Osteoblast (primary cell): ENCODE results near the gene AMPD1. TPM values are rescaled to one million over a fixed set of nuclear protein-coding genes. Genes with fewer than 3 reads are reported as not detected.

ENCODE experiments used
- DNase-seq: peaks from one replicate; pipeline ENCODE4 v3.0.0; 2011; ENCODE audit warnings: low spot score, mixed read lengths; ENCODE audit not compliant: insufficient read length; ENCODE audit errors: missing footprints
- H2AFZ ChIP-seq: 2 replicates; pipeline ENCODE4 v1.6.0; 2011; ENCODE audit warnings: mild to moderate bottlenecking, low read length
- H3K27ac ChIP-seq: 2 replicates; pipeline ENCODE4 v1.5.1; 2011; ENCODE audit warnings: mild to moderate bottlenecking, low read depth, low read length, moderate library complexity
- H3K27me3 ChIP-seq: 2 replicates; pipeline ENCODE4 v1.6.0; 2012; ENCODE audit warnings: mild to moderate bottlenecking, control low read depth, inconsistent platforms, low read length, moderate library complexity; ENCODE audit not compliant: insufficient read depth
- H3K36me3 ChIP-seq: 2 replicates; pipeline ENCODE4 v1.5.1; 2011; ENCODE audit warnings: mild to moderate bottlenecking, low read length, control low read depth, moderate library complexity; ENCODE audit not compliant: insufficient read depth
- H3K4me1 ChIP-seq: 2 replicates; pipeline ENCODE4 v1.5.1; 2011; ENCODE audit warnings: mild to moderate bottlenecking, low read length, control low read depth, moderate library complexity; ENCODE audit not compliant: insufficient read depth
- H3K4me2 ChIP-seq: 2 replicates; pipeline ENCODE4 v1.6.0; 2011; ENCODE audit warnings: mild to moderate bottlenecking, low read length; ENCODE audit not compliant: insufficient read depth
- H3K4me3 ChIP-seq: fragments of 200-600 bp; sonication (generic); 3 replicates; pipeline ENCODE4 v1.5.1; 2012; ENCODE audit warnings: mild to moderate bottlenecking, low read length, inconsistent platforms; ENCODE audit not compliant: insufficient read depth
- H3K79me2 ChIP-seq: 2 replicates; pipeline ENCODE4 v1.6.0; 2012; ENCODE audit warnings: mild to moderate bottlenecking, low read length, control low read depth, inconsistent platforms; ENCODE audit not compliant: insufficient read depth
- H3K9me3 ChIP-seq: 2 replicates; pipeline ENCODE4 v1.5.1; 2011; ENCODE audit warnings: low read depth, low read length, control low read depth
- H4K20me1 ChIP-seq: 2 replicates; pipeline ENCODE4 v1.6.0; 2012; ENCODE audit warnings: mild to moderate bottlenecking, low read length, control low read depth; ENCODE audit not compliant: insufficient read depth
- total RNA-seq: library from RNA; depleted of rRNA; stranded (reverse); fragments of >200 nt; gene quantifications from 2 replicates; pipeline ENCODE4 v1.2.3, GENCODE V29; 2012
- TF ChIP-seq, protein P1 (sequence below): IDR thresholded peaks from 2 replicates; pipeline ENCODE4 v1.5.1; 2011; ENCODE audit warnings: mild to moderate bottlenecking, low read depth, low read length, moderate library complexity; ENCODE audit errors: extremely low read depth

AMPD1 gene
- total RNA-seq, 1 donor, result not detected

DNA sequence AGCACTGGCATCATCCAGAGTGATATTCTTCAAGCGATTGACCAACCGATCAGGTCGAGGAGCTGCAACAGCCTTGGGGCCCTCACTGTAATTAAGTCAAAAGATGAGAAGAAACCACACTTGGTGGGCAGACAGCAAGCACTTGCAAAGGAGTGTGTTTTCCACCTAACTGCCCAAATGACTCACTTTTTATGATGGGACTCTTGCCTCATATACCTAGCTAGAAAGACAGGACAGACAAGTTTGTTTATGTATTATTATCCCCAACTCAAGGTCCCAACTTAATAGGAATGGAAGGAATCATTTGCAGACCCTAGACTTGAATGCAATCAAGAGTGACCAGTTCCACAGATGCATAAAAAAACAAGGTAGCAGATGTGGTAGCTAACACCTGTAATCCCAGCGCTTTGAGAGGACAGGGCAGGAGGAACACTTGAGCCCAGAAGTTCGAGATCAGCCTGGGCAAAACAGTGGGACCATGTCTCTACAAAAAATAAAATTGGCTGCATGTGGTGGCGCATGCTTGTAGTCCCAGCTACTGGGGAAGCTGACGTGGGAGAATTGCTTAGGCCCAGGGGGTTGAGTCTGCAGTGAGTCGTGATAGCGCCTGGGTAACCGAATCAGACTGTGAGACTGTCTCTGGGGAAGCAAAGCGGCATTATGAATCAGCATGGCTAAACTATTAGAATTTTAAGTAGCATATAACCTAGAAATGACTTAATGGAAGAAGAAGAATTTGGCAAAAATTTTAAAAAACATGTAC lies 23.5 kb upstream of the AMPD1 start:
- Histone ChIP-seq H3K4me3 (no peak overlapping the region), H3K4me1 (peaks cover 32% of the 10 kb centered on the region), H3K4me2 (peak overlapping the region; percentile 7), H4K20me1 (peaks cover 4% of the 10 kb centered on the region), H2AFZ (no peak overlapping the region), H3K27ac (peak overlapping the region; percentile 91), H3K27me3 (no peaks in the 10 kb centered on the region), H3K79me2 (peaks cover 29% of the 10 kb centered on the region), H3K9me3 (no peaks in the 10 kb centered on the region), H3K36me3 (peaks cover 75% of the 10 kb centered on the region)
- DNase-seq, result peak; percentile 62
- TF ChIP-seq, protein P1, sequence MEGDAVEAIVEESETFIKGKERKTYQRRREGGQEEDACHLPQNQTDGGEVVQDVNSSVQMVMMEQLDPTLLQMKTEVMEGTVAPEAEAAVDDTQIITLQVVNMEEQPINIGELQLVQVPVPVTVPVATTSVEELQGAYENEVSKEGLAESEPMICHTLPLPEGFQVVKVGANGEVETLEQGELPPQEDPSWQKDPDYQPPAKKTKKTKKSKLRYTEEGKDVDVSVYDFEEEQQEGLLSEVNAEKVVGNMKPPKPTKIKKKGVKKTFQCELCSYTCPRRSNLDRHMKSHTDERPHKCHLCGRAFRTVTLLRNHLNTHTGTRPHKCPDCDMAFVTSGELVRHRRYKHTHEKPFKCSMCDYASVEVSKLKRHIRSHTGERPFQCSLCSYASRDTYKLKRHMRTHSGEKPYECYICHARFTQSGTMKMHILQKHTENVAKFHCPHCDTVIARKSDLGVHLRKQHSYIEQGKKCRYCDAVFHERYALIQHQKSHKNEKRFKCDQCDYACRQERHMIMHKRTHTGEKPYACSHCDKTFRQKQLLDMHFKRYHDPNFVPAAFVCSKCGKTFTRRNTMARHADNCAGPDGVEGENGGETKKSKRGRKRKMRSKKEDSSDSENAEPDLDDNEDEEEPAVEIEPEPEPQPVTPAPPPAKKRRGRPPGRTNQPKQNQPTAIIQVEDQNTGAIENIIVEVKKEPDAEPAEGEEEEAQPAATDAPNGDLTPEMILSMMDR, result no peak

DNA sequence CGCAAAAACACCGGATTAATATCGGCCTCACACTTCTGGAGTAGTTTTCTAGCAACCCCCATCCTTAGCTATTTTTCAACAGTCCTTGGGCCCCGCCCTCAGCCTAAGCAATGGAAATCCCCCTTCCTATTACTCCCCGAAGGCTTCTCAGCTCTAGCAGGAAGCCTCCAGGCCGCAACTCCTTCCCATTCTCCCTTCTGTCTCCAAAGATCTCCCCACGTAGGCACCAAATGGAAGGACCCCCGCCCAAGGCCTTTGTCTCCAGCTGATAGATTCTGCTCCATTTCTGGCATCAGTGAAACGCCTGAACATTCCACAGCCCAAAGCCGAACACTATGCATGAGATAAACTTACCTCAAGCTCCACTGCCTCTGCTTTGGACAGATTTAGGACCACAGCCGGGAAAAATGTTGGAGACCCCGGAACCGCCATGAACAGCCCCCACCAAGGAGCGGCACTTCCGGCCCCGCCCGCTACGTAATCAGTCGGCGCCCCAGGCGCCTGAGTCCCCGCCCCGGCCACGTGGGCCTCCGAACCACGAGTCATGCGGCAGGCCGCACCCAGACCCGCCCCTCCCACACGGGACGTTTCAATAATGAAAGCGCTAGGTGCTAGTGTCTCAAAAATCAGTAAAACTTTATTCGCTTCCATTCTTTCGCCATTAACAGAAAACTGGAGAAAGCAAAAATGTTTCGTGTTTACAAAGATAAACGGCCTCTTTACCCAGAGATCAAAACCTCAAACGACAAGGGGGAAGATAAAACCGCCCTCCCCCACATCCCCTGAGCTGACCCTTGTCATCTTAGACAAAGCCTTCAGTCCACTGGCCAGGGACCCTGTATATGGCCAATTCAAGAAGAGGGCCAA lies 21.2 kb upstream of the AMPD1 start, which contains the start of gene NRAS:
TSS of gene NRAS (minus strand) at position 468 of the 867 bp plus-strand sequence. CDS start 611 bp downstream, outside the sequence.
- Histone ChIP-seq H3K4me2 (peak within 1 kb of the TSS; percentile 98), H4K20me1 (peaks cover 4% of the 10 kb centered on the region), H3K36me3 (peaks cover 74% of the 10 kb centered on the region), H3K27me3 (no peaks in the 10 kb centered on the region), H3K9me3 (no peaks in the 10 kb centered on the region), H3K4me1 (peaks cover 32% of the 10 kb centered on the region), H3K27ac (peak within 1 kb of the TSS; percentile 98), H2AFZ (peak within 1 kb of the TSS; percentile 69), H3K79me2 (peaks cover 49% of the 10 kb centered on the region), H3K4me3 (peak within 1 kb of the TSS; percentile 91)
- TF ChIP-seq, protein P1, result no peak
- DNase-seq, result peak; percentile 94

DNA sequence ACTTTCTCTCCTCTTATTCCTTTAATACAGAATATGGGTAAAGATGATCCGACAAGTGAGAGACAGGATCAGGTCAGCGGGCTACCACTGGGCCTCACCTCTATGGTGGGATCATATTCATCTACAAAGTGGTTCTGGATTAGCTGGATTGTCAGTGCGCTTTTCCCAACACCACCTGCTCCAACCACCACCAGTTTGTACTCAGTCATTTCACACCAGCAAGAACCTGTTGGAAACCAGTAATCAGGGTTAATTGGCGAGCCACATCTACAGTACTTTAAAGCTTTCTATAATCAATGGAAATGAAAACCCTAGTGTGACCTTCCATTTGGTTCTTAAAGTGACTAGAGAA lies 20.6 kb upstream of the AMPD1 start:
- Histone ChIP-seq H3K36me3 (peaks cover 72% of the 10 kb centered on the region), H4K20me1 (peaks cover 4% of the 10 kb centered on the region), H2AFZ (peak overlapping the region; percentile 69), H3K27ac (peak overlapping the region; percentile 98), H3K4me3 (peak overlapping the region; percentile 91), H3K9me3 (no peaks in the 10 kb centered on the region), H3K79me2 (peaks cover 50% of the 10 kb centered on the region), H3K27me3 (no peaks in the 10 kb centered on the region), H3K4me1 (peaks cover 32% of the 10 kb centered on the region), H3K4me2 (peak overlapping the region; percentile 98)
- no peak for DNase-seq
- TF ChIP-seq, protein P1, result no peak

DNA sequence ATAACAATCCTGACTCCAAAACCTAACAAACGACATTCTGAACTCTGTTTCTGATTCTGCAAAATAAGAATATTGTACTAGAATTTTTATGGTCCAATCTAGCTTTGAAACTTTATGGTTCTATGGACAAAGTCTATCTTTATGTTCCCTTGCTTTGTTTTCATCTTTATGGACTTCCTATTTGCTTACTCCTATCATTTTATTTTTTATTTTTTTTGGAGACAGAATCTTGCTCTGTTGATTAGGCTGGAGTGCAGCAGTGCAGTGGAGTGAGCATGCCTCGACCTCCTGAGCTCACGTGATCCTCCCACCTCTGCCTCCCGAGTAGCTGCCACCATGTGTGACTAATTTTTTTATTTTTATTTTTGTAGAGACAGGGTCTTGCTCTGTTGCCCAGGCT lies 17.6 kb upstream of the AMPD1 start:
- no peak for DNase-seq
- H4K20me1 ChIP-seq, result no peaks in the 10 kb centered on the region
- no peak overlapping the region for H3K4me3 ChIP-seq
- H3K4me2 ChIP-seq, result no peak overlapping the region
- no peak overlapping the region for H3K27ac ChIP-seq
- peaks cover 68% of the 10 kb centered on the region for H3K36me3 ChIP-seq
- peaks cover 47% of the 10 kb centered on the region for H3K79me2 ChIP-seq
- H3K4me1 ChIP-seq, result peaks cover 11% of the 10 kb centered on the region
- H3K27me3 ChIP-seq, result no peaks in the 10 kb centered on the region
- no peak overlapping the region for H2AFZ ChIP-seq
- TF ChIP-seq, protein P1, result no peak
- H3K9me3 ChIP-seq, result no peaks in the 10 kb centered on the region
